ENCODE data around the gene IER5L.
A peak's percentile ranks its signal among the peaks of the same experiment; 100 is the strongest.

IER5L gene

GRCh38 chr9:129160712-129161533, 17.1 kb downstream of the IER5L start:
- no peak for DNase-seq

- no peak for DNase-seq
Observed at GRCh38 chr9:129156163-129156562, 21.9 kb downstream of the IER5L start.

GRCh38 chr9:129154866-129155477, 23.1 kb downstream of the IER5L start:
- DNase-seq: no peak

- DNase-seq: no peak
Observed at GRCh38 chr9:129151469-129151868, 26.6 kb downstream of the IER5L start.

- DNase-seq: no peak
Observed at GRCh38 chr9:129150672-129151211, 27.3 kb downstream of the IER5L start.

GRCh38 chr9:129150122-129150521, 27.9 kb downstream of the IER5L start:
- DNase-seq: no peak

GRCh38 chr9:129149442-129149841, 28.6 kb downstream of the IER5L start:
- DNase-seq: no peak

- DNase-seq: no peak
Observed at GRCh38 chr9:129148463-129149204, 29.4 kb downstream of the IER5L start.

- DNase-seq: no peak
Observed at GRCh38 chr9:129146441-129146941, 31.6 kb downstream of the IER5L start.

- no peak for DNase-seq
Observed at GRCh38 chr9:129145841-129146292, 32.2 kb downstream of the IER5L start.

GRCh38 chr9:129145316-129145715, 32.7 kb downstream of the IER5L start:
- no peak for DNase-seq

GRCh38 chr9:129143031-129143927, 34.8 kb downstream of the IER5L start:
- DNase-seq: no peak

GRCh38 chr9:129142138-129142935, 35.7 kb downstream of the IER5L start:
- DNase-seq: no peak

GRCh38 chr9:129141066-129142041, 36.7 kb downstream of the IER5L start:
- DNase-seq: no peak

GRCh38 chr9:129140397-129141065, 37.5 kb downstream of the IER5L start:
- no peak for DNase-seq

GRCh38 chr9:129139993-129140396, 38.1 kb downstream of the IER5L start:
- peak; percentile 72 for DNase-seq

GRCh38 chr9:129139233-129139992, 38.6 kb downstream of the IER5L start:
- peak; percentile 39 for DNase-seq

- DNase-seq: no peak
Observed at GRCh38 chr9:129138476-129139232, 39.4 kb downstream of the IER5L start.
